Esophagus muscularis mucosa (tissue), 3 donors: ENCODE measurements around the gene IGF2.

Experiments
- POLR2A ChIP-seq: fragments of 450-650 bp; IDR thresholded peaks from one replicate; pipeline ENCODE4 v1.6.1; 2017; ENCODE audit warnings: antibody characterized with exemption, moderate library complexity, mild to moderate bottlenecking, low read depth
- POLR2AphosphoS5 ChIP-seq, 2 donors: sonication (generic); formaldehyde crosslinking; IDR thresholded peaks; one replicate each; pipeline ENCODE4 v1.6.1; 2017; ENCODE audit warnings: antibody characterized with exemption in 2 of 2
- TF ChIP-seq, protein P1 (sequence below), 3 experiments: fragments of 200-600 bp in 2 of 3; fragments of 450-650 bp in 1 of 3; sonication (generic) in 2 of 3; IDR thresholded peaks; one replicate each; pipeline ENCODE4 v1.5.1; 2017 to 2019; ENCODE audit warnings: antibody characterized with exemption in 3 of 3, mild to moderate bottlenecking in 2 of 3, moderate library complexity in 1 of 3

DNA sequence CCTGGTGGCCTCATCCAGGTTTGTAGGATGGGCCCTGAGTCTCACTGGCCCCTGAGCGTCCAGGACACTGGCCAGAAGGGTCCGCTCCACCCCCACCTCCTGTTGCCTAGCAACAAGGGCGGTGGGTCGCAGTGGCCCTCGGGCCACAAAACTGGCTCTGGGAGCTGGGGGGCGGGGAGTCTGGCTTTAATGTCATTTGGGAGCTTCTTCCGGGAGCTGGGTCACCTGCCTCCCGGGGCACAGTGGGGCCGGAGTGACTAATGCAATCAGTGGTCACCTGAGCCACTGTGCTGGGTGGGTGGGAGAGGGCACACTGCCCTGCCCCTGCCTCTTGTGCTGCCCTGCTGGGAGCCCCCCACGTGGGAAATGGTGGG, 29.8 kb upstream of the IGF2 start:
- TF ChIP-seq, protein P1, sequence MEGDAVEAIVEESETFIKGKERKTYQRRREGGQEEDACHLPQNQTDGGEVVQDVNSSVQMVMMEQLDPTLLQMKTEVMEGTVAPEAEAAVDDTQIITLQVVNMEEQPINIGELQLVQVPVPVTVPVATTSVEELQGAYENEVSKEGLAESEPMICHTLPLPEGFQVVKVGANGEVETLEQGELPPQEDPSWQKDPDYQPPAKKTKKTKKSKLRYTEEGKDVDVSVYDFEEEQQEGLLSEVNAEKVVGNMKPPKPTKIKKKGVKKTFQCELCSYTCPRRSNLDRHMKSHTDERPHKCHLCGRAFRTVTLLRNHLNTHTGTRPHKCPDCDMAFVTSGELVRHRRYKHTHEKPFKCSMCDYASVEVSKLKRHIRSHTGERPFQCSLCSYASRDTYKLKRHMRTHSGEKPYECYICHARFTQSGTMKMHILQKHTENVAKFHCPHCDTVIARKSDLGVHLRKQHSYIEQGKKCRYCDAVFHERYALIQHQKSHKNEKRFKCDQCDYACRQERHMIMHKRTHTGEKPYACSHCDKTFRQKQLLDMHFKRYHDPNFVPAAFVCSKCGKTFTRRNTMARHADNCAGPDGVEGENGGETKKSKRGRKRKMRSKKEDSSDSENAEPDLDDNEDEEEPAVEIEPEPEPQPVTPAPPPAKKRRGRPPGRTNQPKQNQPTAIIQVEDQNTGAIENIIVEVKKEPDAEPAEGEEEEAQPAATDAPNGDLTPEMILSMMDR (IDR thresholded peaks at IDR 0.05) = no peak
- TF ChIP-seq POLR2A = no peak
- no peak for TF ChIP-seq POLR2AphosphoS5 (IDR thresholded peaks at IDR 0.05)
